Endothelial cell of umbilical vein (primary cell): Measurements from ENCODE around the gene TULP4. TPM values are rescaled to one million over a fixed set of nuclear protein-coding genes. Genes with fewer than 3 reads are reported as not detected.

ENCODE experiments used
- BruUV-seq: library from RNA; stranded (reverse); fragments of 400-500 nt; replicated peaks from 2 replicates; lab custom pipeline; 2021; lab: Mats Ljungman, UMichigan
- CTCF ChIA-PET: fragments of 300-600, 350-600 bp; sonication (Branson Sonifier 250); formaldehyde crosslinking; loops from one replicate; lab custom pipeline; 2021; ENCODE audit warnings: antibody characterized with exemption, inconsistent platforms; lab: Charles Lee
- POLR2A ChIA-PET: fragments of 300-600, 350-600 bp; sonication (Branson Sonifier 250); formaldehyde crosslinking; loops from one replicate; lab custom pipeline; 2021; ENCODE audit warnings: antibody characterized with exemption, inconsistent platforms; lab: Charles Lee
- DNase-seq: peaks from one replicate; pipeline ENCODE4 v3.0.0-alpha.2; 2011; ENCODE audit warnings: low read depth, low spot score
- FAIRE-seq: peaks from 2 replicates; lab custom pipeline; 2011; peaks lifted over from hg19 to GRCh38; lab: Jason Lieb, UNC
- H2AFZ ChIP-seq: 2 replicates; pipeline ENCODE4 v1.6.0; 2012; ENCODE audit warnings: low read depth, low read length, control low read depth, inconsistent platforms
- H3K27ac ChIP-seq: 2 replicates; pipeline ENCODE4 v1.5.1; 2011; ENCODE audit warnings: low read depth, mild to moderate bottlenecking, control low read depth, low read length, moderate library complexity; ENCODE audit not compliant: insufficient read depth
- H3K27me3 ChIP-seq, 2 experiments: 2 replicates each; pipeline versions ENCODE4 v1.6.0 to v1.6.1; 2011; ENCODE audit warnings: low read length in 2 of 2, mixed read lengths in 1 of 2; ENCODE audit not compliant: control insufficient read depth in 2 of 2, insufficient read depth in 2 of 2
- H3K36me3 ChIP-seq, 2 experiments: 2 replicates in 1 of 2; 3 replicates in 1 of 2; pipeline ENCODE4 v1.5.1; 2011; ENCODE audit warnings: low read length in 2 of 2, mild to moderate bottlenecking in 1 of 2, moderate library complexity in 1 of 2; ENCODE audit not compliant: control insufficient read depth in 2 of 2, insufficient read depth in 2 of 2; ENCODE audit errors: extremely low read depth in 1 of 2
- H3K4me1 ChIP-seq: 3 replicates; pipeline ENCODE4 v1.5.1; 2011; ENCODE audit warnings: mild to moderate bottlenecking, low read length; ENCODE audit not compliant: control insufficient read depth, insufficient read depth; ENCODE audit errors: extremely low read depth
- H3K4me2 ChIP-seq: 2 replicates; pipeline ENCODE4 v1.6.1; 2011; ENCODE audit warnings: low read length, control low read depth, mixed read lengths; ENCODE audit not compliant: insufficient read depth
- H3K4me3 ChIP-seq, 3 experiments: fragments of 200-600 bp in 1 of 3; sonication (generic), shearing (Covaris generic) in 1 of 3; replicated peaks in 1 of 3; 2 replicates each; pipeline ENCODE4 v1.5.1; 2011 to 2016; ENCODE audit warnings: control low read depth in 3 of 3, low read length in 3 of 3, mild to moderate bottlenecking in 2 of 3, inconsistent platforms in 1 of 3, low read depth in 1 of 3, moderate library complexity in 1 of 3; ENCODE audit not compliant: insufficient read depth in 1 of 3
- H3K79me2 ChIP-seq: 2 replicates; pipeline ENCODE4 v1.6.0; 2012; ENCODE audit warnings: low read length, inconsistent platforms; ENCODE audit not compliant: control insufficient read depth, insufficient read depth
- H3K9ac ChIP-seq: replicated peaks from 2 replicates; pipeline ENCODE3; 2011; ENCODE audit warnings: low read length, control low read depth; ENCODE audit not compliant: insufficient read depth; ENCODE audit errors: extremely low read depth
- H3K9me1 ChIP-seq: replicated peaks from 3 replicates; pipeline ENCODE4 v1.6.0; 2011; ENCODE audit warnings: mild to moderate bottlenecking, low read length; ENCODE audit not compliant: control insufficient read depth, insufficient read depth; ENCODE audit errors: extremely low read depth
- H3K9me3 ChIP-seq: replicated peaks from 2 replicates; pipeline ENCODE4 v1.5.1; 2012; ENCODE audit warnings: low read length, inconsistent platforms; ENCODE audit not compliant: control insufficient read depth, insufficient read depth
- H4K20me1 ChIP-seq: replicated peaks from 2 replicates; pipeline ENCODE3; 2011; ENCODE audit warnings: mild to moderate bottlenecking, low read length; ENCODE audit not compliant: control insufficient read depth, insufficient read depth; ENCODE audit errors: extremely low read depth
- EZH2 ChIP-seq: IDR thresholded peaks from 2 replicates; pipeline ENCODE4 v1.6.1; 2012; ENCODE audit warnings: borderline replicate concordance, low read depth, mild to moderate bottlenecking, moderate library complexity, low read length, inconsistent platforms; ENCODE audit not compliant: severe bottlenecking
- FOS ChIP-seq: IDR thresholded peaks from 2 replicates; pipeline ENCODE4 v1.6.1; 2011; ENCODE audit warnings: mild to moderate bottlenecking, low read length, moderate library complexity, borderline replicate concordance; ENCODE audit not compliant: insufficient read depth
- GATA2 ChIP-seq: IDR thresholded peaks from 2 replicates; pipeline ENCODE4 v1.7.0; 2011; ENCODE audit warnings: low read depth, mild to moderate bottlenecking, moderate library complexity, mixed read lengths, low read length; ENCODE audit not compliant: insufficient read length, insufficient read depth
- JUN ChIP-seq: IDR thresholded peaks from 2 replicates; pipeline ENCODE4 v1.6.1; 2011; ENCODE audit warnings: borderline replicate concordance, low read depth; ENCODE audit not compliant: insufficient read length, insufficient read depth
- MYC ChIP-seq: IDR thresholded peaks from one replicate; pipeline ENCODE4 v1.6.1; 2011; ENCODE audit warnings: mild to moderate bottlenecking, low read depth, low read length
- POLR2A ChIP-seq: IDR thresholded peaks from 2 replicates; pipeline ENCODE4 v1.6.1; 2012; ENCODE audit warnings: low read depth, mild to moderate bottlenecking, control low read depth, low read length
- POLR2AphosphoS5 ChIP-seq: IDR thresholded peaks from 2 replicates; pipeline ENCODE4 v1.6.1; 2012; ENCODE audit warnings: low read depth, mild to moderate bottlenecking, control low read depth, low read length, moderate library complexity; ENCODE audit not compliant: insufficient read depth
- dilution Hi-C: fragments of 300-500 bp; cut with MboI; formaldehyde crosslinking; loops from one replicate; pipeline ENCODE4 v1.15.0; 2019; ENCODE audit warnings: low sequenced_read_pairs; ENCODE audit not compliant: extremely low pct_ligation_motif_present
- intact Hi-C: fragments of 100-400 bp; cut with micrococcal nuclease; formaldehyde crosslinking; loops from one replicate; pipeline ENCODE4 v1.10.0; 2022
- polyA plus RNA-seq, 4 experiments: library from polyadenylated mRNA; depleted of rRNA in 3 of 4; stranded (reverse) in 3 of 4; unstranded in 1 of 4; fragments of >200 nt; gene quantifications; 2 replicates each; pipeline versions ENCODE4 v1.2.1 to v1.2.3, GENCODE V29; 2011 to 2012; ENCODE audit warnings: missing spikeins in 1 of 4
- total RNA-seq: library from RNA; stranded (reverse); gene quantifications from 2 replicates; pipeline ENCODE4 v1.2.3, GENCODE V29; 2021
- TF ChIP-seq, protein P1 (sequence below): IDR thresholded peaks from 2 replicates; pipeline ENCODE4 v1.6.1; 2011; ENCODE audit not compliant: insufficient read depth, insufficient read length
- TF ChIP-seq, protein P2 (sequence below), 2 donors: IDR thresholded peaks; 1 replicate in 1 of 2; 2 replicates in 1 of 2; pipeline ENCODE4 v1.5.1; 2011; ENCODE audit warnings: low read length in 2 of 2, mild to moderate bottlenecking in 2 of 2, moderate library complexity in 2 of 2, control low read depth in 1 of 2, inconsistent platforms in 1 of 2, low read depth in 1 of 2; ENCODE audit not compliant: insufficient read depth in 1 of 2; ENCODE audit errors: extremely low read depth in 1 of 2

The TULP4 gene
- total and polyA plus RNA-seq, 2 donors (not counting 3 experiments of a cell fraction or from before 2014, with no cell fraction given), result 10.8 to 55.1 TPM

DNA sequence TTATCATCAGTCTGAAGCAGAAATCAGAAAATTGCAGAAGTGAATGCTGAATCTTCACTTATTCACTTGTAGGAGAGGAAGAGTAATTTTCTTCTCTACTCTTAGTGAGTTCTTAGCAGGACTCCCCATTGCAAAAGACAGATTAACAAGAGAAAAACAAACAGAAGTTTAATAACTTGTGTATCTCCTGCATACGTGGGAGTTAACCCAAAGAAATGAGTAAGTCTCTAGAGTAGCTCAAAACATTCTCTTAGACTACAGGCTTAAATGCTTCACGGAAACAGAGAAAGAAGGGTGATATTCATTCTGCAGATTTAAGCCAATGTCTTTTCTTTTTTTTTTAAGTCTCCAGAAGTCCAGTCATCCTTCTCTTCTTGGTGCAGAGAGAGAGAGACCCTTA is 149.7 kb downstream of the TULP4 start:
- no peak overlapping the region for H3K9ac ChIP-seq
- DNase-seq (no peak), FAIRE-seq (no peak)
- TF ChIP-seq MYC (no peak), EZH2 (no peak), FOS (no peak), JUN (no peak), POLR2A (no peak), POLR2AphosphoS5 (no peak), GATA2 (no peak)
- TF ChIP-seq, protein P1, sequence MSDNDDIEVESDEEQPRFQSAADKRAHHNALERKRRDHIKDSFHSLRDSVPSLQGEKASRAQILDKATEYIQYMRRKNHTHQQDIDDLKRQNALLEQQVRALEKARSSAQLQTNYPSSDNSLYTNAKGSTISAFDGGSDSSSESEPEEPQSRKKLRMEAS, result no peak
- TF ChIP-seq, protein P2, sequence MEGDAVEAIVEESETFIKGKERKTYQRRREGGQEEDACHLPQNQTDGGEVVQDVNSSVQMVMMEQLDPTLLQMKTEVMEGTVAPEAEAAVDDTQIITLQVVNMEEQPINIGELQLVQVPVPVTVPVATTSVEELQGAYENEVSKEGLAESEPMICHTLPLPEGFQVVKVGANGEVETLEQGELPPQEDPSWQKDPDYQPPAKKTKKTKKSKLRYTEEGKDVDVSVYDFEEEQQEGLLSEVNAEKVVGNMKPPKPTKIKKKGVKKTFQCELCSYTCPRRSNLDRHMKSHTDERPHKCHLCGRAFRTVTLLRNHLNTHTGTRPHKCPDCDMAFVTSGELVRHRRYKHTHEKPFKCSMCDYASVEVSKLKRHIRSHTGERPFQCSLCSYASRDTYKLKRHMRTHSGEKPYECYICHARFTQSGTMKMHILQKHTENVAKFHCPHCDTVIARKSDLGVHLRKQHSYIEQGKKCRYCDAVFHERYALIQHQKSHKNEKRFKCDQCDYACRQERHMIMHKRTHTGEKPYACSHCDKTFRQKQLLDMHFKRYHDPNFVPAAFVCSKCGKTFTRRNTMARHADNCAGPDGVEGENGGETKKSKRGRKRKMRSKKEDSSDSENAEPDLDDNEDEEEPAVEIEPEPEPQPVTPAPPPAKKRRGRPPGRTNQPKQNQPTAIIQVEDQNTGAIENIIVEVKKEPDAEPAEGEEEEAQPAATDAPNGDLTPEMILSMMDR (IDR thresholded peaks at IDR 0.05; ENCODE audit: extremely low read depth in 1 of 2, insufficient read depth in 1 of 2, low read depth in 1 of 2, low read length in 2 of 2), result no peak
- dilution Hi-C loops, result no loop called here
- peaks cover 25% of the 10 kb centered on the region for H3K4me1 ChIP-seq
- H3K27me3 ChIP-seq, result no peaks in the 10 kb centered on the region
- H3K4me2 ChIP-seq, result no peak overlapping the region
- ChIA-PET POLR2A (no interaction called here), CTCF (interaction anchor here (1.3 kb wide), 1 partner anchor 241 kb away, joined by 3 read pairs; no protein-coding TSS in a partner anchor)
- H4K20me1 ChIP-seq, result no peaks in the 10 kb centered on the region
- H3K36me3 ChIP-seq, result peaks cover 0 to 5% of the 10 kb centered on the region in 2 experiments
- H3K27ac ChIP-seq, result no peak overlapping the region
- no peak overlapping the region for H3K4me3 ChIP-seq
- H3K79me2 ChIP-seq, result no peaks in the 10 kb centered on the region
- BruUV-seq, result no TSS peak
- intact Hi-C loops, result no loop called here
- no peaks in the 10 kb centered on the region for H3K9me3 ChIP-seq
- no peak overlapping the region for H2AFZ ChIP-seq
- no peaks in the 10 kb centered on the region for H3K9me1 ChIP-seq
